Measurements from ENCODE around the gene AMIGO1.
"Not testable (repeated sequence)": the region's sequence is repeated elsewhere in the genome, so short reads cannot be mapped to it uniquely, and the experiment has no call there.

Gene AMIGO1

DNA sequence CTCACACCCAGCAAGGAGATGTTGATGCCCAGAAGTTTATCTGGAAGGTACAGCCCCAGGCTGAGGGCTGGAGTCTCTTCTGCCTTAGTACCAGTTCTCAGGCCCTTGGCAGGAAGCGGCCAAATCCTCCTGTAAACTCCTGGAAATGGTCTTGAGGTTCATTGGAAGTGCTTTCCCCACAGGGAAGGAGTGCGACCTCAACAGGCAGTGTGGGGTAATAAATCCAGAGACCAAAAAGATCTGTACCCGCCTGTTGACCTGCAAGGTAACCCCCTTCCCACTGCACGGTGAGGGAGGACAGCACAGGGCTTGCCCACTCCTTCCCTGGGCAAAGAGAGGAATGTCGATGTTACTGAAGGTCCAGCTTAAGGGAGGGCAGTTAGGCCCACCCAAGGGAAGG, 21.3 kb downstream of the AMIGO1 start:
- in situ Hi-C loops (cut with MboI; ENCODE audit: low sequenced_read_pairs) = no loop called here

DNA sequence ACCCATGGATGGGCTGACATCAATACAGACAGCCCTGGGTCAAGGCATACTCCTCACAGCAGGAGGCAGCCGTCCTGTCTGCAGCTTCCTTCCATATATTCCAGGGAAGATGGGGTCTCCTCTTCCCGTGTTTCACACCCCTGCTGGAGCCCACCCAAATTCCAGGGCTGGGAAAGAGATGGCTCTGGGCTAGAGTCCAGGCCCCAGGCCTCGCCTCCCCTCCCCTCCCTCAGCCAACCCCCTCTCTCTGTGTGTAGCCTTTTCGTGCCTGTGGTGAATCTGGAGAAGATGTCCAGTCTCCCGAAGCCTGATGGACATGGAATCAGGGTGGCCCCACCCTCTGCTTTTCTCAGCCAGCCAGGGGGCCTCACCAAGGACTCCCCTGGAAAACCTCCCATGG, 22.3 kb downstream of the AMIGO1 start:
- in situ Hi-C loops (cut with MboI; ENCODE audit: low sequenced_read_pairs) = no loop called here

DNA sequence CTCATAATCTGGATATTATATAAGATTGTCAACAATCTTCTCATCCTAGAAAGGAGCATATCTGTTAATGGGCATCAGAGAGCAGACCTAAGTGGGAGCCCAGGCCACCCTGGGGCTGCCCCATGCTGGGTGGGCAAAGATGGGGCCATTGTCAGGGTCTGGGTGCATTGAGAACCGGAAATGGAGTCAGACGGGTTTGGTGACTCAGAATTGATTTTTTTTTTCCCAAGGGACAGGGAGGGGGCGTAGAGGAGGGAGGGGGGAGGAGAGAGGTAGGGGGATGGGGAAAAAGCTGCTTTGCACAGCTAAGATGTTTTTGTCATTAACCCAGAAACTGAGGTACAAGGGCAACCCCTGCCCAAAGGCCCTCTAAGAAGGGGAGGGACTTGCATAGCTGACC, 24.5 kb downstream of the AMIGO1 start:
- in situ Hi-C loops (cut with MboI; ENCODE audit: low sequenced_read_pairs) = no loop called here

DNA sequence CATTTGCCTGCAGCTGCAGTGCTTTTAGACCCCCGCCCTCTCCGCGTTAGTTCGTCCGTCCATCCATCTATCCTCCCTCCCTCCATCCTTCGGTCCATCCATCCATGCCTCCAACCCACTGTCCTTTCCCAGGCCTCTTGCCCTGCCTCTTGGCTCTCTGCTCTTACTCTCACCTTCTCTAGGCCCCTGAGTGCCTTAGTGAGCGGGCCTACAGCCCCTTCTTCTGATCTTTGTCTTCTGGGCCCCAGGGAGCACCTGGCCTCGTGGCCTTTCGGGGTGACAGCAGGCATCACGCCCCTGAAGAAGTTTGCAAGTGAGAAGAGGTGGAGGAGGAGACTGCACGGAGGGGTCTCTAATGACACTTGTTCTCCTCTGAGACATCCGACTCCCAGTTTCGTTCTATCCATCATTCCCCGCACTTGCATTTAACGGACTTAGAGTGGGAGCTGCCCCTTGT, 25.0 kb downstream of the AMIGO1 start:
- in situ Hi-C loops (cut with MboI; ENCODE audit: low sequenced_read_pairs) = no loop called here

DNA sequence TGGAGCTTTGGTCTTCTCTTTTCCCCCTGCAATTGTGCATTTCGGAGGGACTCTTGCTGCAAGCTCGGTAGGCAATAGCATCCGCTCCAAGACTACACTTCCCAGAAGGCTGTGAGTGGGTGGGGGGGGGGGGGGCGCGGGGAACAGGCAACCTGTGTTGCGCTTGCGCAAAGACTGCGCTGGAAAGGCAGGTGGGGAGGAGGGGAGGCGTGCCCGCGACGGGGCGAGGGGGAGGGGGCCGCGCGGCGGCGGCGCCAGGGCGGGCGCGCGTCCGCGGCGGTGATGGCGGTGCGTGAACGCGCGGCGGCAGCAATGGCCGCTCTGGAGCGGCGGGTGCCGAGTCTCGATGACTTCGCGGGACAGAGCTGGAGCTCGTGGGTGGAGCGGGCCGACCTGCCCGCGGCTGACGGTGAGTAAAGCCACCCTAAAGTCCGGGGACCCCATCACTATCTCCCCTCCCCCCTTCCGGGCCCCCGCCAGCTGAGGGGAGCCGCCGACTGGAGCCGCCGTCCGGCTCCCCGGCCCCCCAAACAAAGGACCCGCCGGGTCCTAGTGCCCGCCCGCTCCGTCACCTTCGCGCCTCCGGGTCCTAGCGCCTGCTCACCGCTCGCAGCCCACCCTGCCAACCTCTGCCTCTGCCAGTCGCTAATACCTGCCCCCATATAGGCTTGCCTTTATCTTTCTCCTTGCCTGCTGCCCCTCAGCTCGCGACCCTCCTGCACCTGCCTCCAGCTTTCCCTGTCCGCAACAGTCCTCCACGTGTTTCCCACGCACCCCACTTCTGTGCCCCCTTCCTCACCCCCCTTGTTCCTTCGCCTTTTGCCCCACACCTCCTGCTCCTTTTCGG, 25.6 kb downstream of the AMIGO1 start, which contains the start of gene ATXN7L2:
Gene ATXN7L2 (plus strand): TSS at position 234 of the 847 bp plus-strand sequence. CDS start 49 bp downstream, at position 283.
- in situ Hi-C loops (cut with MboI; ENCODE audit: low sequenced_read_pairs) = no loop called here

DNA sequence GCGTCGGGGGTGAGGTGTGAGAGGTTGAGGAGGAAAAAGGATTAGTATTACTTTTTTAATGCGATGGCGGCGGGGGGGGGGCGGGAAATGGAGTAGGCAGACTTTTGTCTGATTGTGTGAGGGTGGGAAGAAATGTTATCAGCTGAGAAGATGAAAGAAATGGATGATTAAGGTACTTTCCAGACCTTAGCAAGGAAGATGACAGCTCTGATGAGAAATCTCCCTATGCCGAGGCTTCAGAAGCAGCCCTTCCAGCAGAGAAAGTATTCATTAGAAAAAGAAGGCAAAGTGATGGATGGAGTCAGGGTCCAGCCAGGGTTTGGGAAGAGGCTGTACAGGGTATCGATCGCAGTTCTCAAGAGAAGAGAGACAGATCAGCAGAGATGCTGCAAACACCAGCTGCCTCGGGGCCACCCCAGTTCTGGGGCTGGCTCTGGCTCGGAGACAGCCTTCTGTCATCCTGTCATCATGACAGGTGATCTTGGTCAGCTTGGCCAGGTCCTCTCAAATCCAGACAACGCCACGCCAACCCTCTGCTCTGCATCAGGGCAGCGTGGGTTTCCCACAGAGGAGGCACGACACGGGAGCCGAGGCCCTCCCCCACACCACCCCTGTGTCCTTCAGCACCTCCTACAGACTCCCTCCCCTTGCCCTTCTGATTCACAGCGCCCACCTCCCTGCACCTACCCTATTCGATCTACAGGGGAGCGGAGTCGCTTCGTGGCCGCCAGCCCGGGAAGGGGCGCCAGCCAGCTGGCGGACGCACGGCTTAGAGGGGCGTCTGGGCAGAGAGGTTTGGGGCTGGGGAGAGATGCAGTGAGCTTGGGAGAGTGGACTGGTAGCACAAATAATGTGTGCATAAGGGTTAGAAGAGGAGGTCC, 26.5 kb downstream of the AMIGO1 start:
- in situ Hi-C loops (cut with MboI; ENCODE audit: low sequenced_read_pairs) = no loop called here

DNA sequence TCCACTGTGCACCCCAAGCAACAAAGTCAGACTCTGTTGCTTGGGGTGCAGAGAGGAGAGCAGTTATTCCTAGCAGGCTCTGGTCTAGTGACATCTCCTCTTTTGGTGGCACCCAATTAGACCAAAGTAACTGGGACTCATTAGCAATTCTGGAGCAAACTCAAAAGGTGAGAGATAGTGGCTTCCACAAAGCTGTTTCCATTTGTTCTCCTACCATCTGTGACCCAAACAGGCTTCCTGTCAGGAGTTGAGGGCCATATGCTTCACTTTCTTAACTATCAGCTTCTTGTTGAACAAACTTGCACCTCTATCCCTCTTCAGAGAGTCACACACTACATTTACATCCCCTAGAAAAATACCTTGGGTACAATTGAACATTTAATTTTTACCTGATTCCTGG, 27.3 kb downstream of the AMIGO1 start:
- in situ Hi-C loops (cut with MboI; ENCODE audit: low sequenced_read_pairs) = no loop called here

DNA sequence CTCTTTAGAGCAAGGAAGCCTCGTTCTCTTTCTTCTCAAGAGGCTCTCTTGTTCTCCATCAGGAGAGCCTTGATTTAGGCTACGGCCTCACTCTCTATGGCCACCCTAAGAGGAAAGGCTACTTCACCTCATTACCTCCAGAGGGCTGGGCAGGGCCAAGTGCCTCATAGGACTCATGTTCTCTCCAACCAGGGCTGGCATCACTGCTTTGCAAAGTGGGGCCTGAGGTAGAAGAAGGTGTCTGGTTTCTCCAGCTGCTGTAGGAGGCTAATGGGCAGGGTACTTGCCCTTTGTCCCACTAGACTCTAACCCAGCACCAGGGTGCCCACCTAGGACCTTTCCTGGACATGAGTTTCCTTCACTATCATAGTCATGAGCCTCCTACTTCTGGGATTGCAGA, 27.9 kb downstream of the AMIGO1 start:
- in situ Hi-C loops (cut with MboI; ENCODE audit: low sequenced_read_pairs) = no loop called here

DNA sequence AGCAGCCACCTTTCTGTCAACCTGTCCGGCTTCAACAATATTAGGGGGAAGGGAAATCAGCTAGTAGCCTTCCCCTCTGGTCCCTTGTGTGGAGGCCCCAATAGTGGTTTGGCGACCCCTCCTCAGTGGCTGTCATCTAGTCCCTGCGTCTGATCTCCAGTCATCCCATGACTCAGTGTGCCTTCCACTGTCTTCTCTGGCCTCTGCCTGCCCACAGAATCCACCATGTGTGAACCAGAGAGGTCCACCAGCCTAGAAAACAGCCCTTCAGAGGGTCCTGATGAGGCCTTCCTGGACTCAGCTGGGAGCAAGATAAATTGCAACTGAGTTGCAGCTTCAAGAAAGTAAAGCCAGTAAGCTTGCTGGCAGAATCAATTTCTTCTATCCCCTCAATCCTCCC, 29.6 kb downstream of the AMIGO1 start:
- in situ Hi-C loops (cut with MboI; ENCODE audit: low sequenced_read_pairs) = no loop called here

DNA sequence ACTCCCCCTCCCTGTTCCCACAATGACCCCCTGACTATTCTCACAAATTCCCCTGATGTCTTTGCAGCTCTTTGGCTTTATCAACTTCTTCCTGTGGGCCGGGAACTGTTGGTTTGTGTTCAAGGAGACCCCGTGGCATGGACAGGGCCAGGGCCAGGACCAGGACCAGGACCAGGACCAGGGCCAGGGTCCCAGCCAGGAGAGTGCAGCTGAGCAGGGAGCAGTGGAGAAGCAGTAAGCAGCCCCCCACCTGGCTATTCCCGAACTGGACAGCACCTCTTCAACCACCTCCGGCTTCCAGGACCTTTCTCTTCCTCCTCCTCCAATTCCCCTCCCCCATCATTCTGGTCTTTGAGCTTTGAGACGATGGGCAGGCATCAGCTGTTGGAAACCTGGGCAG, 30.2 kb downstream of the AMIGO1 start:
- in situ Hi-C loops (cut with MboI; ENCODE audit: low sequenced_read_pairs) = no loop called here

DNA sequence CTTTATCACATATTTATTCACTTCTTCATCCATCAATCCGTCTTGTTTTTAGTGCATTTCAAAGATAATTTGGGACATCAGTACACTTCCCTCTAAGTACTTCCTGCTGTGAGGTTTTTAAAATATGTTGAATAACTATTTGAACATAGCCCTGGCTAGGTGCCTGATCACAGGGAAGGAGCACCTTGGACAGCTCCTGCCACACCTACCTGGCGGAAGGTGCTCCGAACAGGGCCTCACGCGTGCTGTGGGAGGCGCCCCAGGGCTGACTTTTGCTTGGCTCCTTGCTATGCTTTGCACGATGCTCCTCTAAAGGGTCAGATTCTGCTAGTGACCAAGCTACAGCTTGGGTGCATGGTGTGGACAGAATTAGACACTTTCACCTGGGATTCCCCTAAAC, 30.7 kb downstream of the AMIGO1 start:
- in situ Hi-C loops (cut with MboI; ENCODE audit: low sequenced_read_pairs) = no loop called here

DNA sequence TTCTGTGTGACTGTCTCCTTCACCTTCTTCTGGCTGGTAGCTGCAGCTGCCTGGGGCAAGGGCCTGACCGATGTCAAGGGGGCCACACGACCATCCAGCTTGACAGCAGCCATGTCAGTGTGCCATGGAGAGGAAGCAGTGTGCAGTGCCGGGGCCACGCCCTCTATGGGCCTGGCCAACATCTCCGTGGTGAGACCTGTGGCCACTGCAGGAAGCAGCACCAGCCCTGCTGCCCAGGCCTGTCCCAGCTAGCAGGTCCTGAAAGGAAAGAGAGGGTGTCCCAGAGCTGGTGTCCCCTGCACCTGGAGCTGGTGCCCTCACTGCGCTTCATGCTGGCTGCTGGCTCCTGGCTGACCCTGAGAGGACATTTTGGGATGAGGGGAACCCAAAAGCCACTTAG, 31.7 kb downstream of the AMIGO1 start:
- in situ Hi-C loops (cut with MboI; ENCODE audit: low sequenced_read_pairs) = no loop called here

DNA sequence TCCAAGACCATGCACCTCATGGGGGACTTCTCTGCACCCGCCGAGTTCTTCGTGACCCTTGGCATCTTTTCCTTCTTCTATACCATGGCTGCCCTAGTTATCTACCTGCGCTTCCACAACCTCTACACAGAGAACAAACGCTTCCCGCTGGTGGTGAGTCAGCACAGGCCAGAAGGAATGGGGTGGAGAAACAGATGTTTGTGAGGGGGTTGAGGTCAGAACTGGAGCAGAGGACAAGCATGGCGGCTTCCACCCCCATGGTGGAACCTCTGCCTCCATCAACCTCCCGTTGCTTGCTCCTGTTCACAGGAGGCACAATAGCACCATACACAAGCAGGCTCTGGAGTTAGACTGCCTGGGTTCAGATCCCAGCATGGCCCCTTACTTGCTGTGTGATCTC, 32.7 kb downstream of the AMIGO1 start:
- in situ Hi-C loops (cut with MboI; ENCODE audit: low sequenced_read_pairs) = no loop called here

DNA sequence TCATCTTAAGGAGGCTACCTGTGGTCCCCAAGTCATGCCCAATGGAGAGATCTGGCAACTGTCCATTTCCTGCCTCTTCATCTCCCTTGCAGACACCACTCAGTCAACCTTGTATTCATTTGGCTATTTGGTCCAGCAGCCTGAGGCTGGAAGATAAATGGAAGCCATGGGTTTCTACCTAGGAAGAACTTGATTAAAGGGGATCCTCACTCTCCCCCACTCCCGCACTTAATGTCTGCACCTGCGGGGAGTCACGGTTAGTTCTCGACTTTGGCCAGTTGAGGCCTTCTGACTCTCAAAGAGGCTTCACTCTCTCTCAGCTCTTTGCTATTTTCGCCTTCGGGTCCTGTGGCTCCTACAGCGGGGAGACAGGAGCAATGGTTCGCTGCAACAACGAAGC, 34.3 kb downstream of the AMIGO1 start:
- in situ Hi-C loops (cut with MboI; ENCODE audit: low sequenced_read_pairs) = no loop called here

DNA sequence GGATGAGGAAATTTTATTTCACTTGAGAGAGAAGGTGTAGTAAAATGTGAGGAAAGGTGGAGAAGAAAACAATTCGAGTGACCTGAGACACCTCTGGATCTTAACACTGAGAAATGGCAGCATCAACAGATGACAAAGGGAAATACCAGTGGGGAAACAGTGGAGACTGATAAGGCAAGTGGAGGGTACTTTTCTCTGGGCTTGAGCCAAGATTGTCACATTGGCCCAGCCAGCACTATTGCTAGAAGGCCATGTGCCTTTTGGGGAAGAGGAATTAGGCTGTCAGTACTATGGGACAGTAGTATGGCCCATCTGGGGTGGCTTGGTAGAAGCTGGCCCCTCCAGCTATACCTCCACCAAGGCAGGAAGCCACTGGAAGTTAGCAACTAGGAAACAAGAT, 34.8 kb downstream of the AMIGO1 start:
- in situ Hi-C loops (cut with MboI; ENCODE audit: low sequenced_read_pairs) = no loop called here

DNA sequence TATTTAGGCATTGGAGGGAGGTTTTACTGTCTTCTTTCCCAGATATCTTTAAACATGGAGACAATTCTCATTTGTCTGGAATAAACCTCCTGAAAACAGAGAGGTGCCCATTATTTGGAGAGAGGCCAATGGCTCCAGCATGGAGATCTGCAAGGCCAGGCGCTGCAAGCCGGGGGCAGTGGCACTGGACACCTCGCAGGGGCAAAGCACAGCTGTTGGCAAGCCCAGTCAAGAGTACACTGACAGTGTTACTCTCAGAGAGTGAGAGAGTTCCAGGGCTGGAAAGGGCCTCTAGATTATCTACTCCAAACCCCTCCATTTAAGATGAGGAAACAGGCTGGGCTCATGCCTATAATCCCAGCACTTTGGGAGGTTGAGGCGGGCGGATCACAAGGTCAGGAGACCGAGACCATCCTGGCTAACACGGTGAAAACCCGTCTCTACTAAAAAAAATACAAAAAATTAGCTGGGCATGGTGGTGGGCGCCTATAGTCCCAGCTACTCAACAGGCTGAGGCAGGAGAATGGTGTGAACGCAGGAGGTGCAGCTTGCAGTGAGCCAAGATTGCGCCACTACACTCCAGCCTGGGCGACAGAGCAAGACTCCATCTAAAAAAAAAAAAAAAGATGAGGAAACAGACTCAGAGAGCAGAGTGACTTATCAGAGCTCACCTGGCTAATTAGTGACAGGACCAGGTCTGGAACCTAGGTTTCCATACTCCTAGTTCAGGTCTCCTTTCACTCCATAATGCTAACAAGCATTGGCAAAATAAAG, 36.1 kb downstream of the AMIGO1 start:
- in situ Hi-C loops (cut with MboI; ENCODE audit: low sequenced_read_pairs) = not testable (repeated sequence)

DNA sequence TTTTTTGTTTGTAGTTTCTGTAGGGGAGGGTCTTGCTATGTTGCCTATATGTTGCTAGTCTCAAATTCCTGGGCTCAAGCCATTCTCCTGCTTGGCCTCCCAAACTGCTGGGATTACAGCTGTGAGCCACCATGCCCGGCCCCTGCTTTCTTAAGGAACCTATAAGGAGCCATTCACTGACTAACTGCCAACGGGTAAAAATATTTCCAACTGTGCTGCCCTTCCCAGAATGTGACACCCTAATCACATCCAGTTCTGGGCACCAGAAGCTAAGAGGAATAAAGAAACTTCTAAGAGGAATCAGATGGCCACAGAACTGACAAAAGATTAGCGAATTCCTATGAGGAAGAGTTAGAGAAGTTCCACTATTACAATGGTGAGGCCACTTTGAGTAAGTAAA, 36.7 kb downstream of the AMIGO1 start:
- in situ Hi-C loops (cut with MboI; ENCODE audit: low sequenced_read_pairs) = no loop called here

DNA sequence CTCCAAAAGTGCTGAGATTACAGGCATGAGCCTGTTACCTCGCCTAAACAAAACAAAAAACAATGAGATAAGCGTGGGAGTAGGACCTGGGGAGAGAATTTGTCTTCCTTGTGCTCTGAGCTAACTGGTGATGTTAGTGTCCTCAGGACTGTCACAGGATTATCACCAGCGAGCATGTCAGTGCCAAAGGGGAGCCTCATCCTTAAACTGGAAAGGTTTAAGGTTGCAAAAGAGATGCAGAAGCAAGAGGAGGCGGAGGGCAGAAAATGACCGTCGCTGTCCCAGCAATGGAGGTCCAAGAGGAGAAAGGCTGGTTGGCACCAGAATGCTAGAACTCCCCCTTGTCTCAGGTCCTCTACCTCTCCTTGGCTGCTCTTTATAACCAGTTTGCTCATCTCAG, 39.3 kb downstream of the AMIGO1 start:
- in situ Hi-C loops (cut with MboI; ENCODE audit: low sequenced_read_pairs) = no loop called here

DNA sequence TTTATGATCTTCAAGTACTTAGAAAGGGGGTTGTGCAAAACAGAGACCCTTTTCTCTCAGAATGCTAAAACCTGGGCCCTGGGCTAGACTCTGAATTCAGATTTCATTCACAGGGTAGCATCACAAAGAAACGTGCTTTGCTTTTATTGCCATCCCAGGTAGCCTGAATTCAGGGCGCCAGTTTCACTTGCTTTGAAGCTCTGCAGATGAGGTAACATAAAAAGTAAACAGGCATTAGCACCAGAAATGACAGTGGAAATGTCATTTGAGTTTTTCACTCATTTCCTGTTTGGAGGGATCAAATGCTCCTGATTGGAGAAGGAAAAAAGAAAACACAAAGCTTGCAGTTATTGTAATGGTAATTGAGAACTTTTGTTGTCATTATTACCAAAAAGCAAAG, 40.6 kb downstream of the AMIGO1 start:
- in situ Hi-C loops (cut with MboI; ENCODE audit: low sequenced_read_pairs) = no loop called here

DNA sequence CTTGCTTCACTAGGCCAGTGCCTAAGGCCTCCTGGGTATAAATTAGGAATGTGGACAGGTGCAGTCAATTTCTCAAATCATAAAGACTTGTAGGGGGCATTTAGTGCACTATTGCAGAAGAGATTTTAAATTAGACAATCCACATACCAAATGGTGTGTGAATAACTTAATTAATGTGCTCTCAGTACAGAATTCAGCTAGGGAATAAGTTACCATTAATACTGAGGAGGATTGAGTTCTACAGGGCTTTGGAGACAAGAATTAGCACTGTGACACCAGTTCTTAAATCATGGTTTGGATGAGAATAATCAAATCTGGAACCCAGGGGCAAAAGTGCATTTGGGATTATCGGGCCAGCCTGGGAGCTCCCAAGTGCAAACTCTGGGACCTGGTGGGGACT, 41.5 kb downstream of the AMIGO1 start:
- in situ Hi-C loops (cut with MboI; ENCODE audit: low sequenced_read_pairs) = no loop called here

DNA sequence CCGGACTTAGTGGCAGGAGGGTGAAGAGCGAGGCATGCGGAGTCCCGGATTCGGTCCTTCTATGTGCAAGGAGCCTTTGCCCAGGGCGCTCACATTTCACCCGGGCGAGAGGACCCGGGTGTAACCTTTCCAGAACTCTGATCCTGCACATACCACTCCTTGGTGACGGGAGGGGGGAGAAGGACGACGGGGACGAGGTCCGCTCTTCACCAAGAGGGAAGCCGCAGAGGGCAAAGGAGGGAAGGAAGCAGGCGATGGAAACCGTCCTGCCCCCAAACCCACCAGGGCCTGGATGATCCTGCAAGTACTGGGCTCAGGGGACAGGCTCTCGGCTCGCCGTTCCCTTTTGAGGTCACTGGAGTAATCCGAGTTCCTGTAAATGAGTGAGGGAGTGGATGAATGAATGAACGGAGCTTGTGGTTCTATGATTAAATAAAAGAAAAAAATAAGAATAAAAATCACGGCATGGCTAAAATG, 42.2 kb downstream of the AMIGO1 start:
- in situ Hi-C loops (cut with MboI; ENCODE audit: low sequenced_read_pairs) = no loop called here
